ENCODE data around the gene TFPT.

The TFPT gene

GRCh38 chr19:54081032-54081431 is 34.4 kb downstream of the TFPT start, which contains the start of gene TARM1:
TSS of gene TARM1 (minus strand) at chr19:54081365. CDS start at chr19:54081340, 25 bp downstream.
- no peak for DNase-seq

GRCh38 chr19:54077334-54077733 is 38.1 kb downstream of the TFPT start:
- no peak for DNase-seq

- DNase-seq = no peak
Measured at GRCh38 chr19:54074851-54075250, 40.6 kb downstream of the TFPT start.

DNA sequence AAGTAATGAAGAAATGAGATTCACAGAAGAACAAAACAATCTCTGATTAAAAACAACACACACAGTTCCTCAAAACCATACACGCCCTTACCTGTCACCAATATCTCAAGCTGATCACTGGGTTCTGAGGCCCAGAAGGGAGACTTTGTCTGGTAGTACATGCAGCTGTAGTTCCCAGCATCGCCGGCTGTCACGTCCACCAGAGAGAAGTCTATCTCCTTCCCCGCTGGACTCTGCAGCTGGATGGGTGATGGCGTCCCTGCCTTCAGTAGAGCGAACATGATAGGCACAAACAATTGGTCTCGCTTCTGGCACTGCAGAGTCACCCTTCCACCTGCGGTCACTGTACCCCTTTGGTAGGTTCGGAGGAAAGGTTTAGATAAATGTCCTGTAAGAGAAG is 41.6 kb downstream of the TFPT start:
- no peak for DNase-seq

- no peak for DNase-seq
Measured at GRCh38 chr19:54069470-54069869, 46.0 kb downstream of the TFPT start.

DNA sequence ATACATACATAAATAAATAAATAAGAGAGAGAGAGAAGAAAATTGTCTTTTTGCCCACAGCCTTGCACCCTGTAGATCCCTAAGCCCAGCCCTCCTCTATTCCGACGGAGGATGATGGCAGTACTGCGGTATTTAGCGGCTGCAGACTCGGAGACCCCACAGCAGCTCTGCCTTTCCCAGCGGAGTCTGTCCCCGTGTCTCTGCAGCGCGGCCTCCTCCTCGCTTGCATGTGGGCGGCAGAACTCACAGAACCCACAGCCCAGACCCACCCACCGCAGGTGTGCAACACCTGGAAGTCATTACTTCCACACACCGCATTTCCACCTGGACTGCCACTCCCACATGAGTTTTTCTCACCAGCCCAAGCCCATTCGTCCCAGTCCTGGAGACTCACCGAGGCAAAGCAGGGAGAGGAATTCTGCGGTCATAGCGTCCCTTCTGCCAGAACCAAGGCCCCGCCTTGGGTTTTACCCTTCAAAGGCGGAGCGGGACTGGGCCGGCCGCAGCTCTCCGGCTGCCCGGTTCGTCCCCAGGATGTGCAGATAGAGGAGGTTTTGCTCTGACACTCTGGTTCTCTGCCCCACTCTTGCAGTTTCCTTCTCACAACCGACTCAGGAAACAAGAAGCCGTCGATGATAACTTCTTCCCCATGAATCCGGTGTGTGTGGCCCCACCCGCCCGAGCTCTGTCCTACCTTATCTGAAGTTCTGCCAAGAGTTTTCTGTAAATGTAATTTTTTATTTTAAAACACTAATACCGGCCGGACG is 51.9 kb downstream of the TFPT start, which contains the start of gene VSTM1:
Gene VSTM1 (minus strand): TSS at position 548 of the 767 bp plus-strand sequence. CDS start 120 bp downstream, at position 428.
- no peak for DNase-seq

GRCh38 chr19:54062643-54063042 is 52.8 kb downstream of the TFPT start:
- no peak for DNase-seq
